ENCODE results near the gene GLRX3. TPM values are rescaled to one million over a fixed set of nuclear protein-coding genes. Genes with fewer than 3 reads are reported as not detected.
A peak's percentile ranks its signal among the peaks of the same experiment; 100 is the strongest.

The GLRX3 gene
- total and polyA plus RNA-seq, 2 donors (not counting 3 experiments of a cell fraction or from before 2014, with no cell fraction given), result 71.6 to 132 TPM

DNA sequence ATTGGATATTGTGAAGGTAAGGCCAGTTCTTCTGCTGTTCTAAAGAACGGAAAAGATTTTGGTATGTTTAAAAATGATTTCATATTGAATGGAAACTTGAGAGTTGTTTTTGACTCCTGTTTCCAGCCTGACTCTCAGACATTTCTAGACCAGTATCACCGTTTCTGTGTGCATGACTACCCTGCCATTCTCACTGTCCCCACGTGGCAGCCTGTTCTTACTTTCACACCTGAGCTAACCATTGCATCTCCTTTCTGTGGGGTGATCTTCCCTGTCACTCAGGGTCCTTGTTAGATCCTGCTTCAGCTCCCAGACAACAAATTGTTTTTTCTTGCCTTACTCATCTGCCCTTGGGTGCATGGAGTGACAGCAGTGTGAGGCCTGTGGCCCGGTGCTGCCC is 38.9 kb downstream of the GLRX3 start:
- Histone ChIP-seq H3K4me3 (replicated peaks in 1 of 3; ENCODE audit: insufficient read depth in 1 of 3, low read depth in 1 of 3, low read length in 3 of 3) (no peak overlapping the region), H4K20me1 (replicated peaks; ENCODE audit: control insufficient read depth, extremely low read depth, insufficient read depth, low read length) (no peaks in the 10 kb centered on the region), H3K9ac (replicated peaks; ENCODE audit: extremely low read depth, insufficient read depth, low read length) (no peak overlapping the region), H3K79me2 (ENCODE audit: control insufficient read depth, insufficient read depth, low read length) (no peaks in the 10 kb centered on the region), H3K9me1 (replicated peaks; ENCODE audit: control insufficient read depth, extremely low read depth, insufficient read depth, low read length) (no peaks in the 10 kb centered on the region), H3K4me1 (ENCODE audit: control insufficient read depth, extremely low read depth, insufficient read depth, low read length) (no peaks in the 10 kb centered on the region), H3K27me3 (ENCODE audit: control insufficient read depth in 2 of 2, insufficient read depth in 2 of 2, low read length in 2 of 2) (no peaks in the 10 kb centered on the region), H3K4me2 (ENCODE audit: insufficient read depth, low read length) (no peak overlapping the region), H2AFZ (ENCODE audit: low read depth, low read length) (no peak overlapping the region), H3K36me3 (ENCODE audit: control insufficient read depth in 2 of 2, extremely low read depth in 1 of 2, insufficient read depth in 2 of 2, low read length in 2 of 2) (peaks cover 4 to 5% of the 10 kb centered on the region in 2 experiments), H3K27ac (ENCODE audit: insufficient read depth, low read depth, low read length) (no peak overlapping the region), H3K9me3 (replicated peaks; ENCODE audit: control insufficient read depth, insufficient read depth, low read length) (no peaks in the 10 kb centered on the region)
- peak; percentile 44 for FAIRE-seq
- BruUV-seq (replicated peaks), result no TSS peak
- ChIA-PET POLR2A (no interaction called here), CTCF (interaction anchor here (0.7 to 0.8 kb wide), 2 partner anchors 16 to 65 kb away, joined by 3 read pairs; no protein-coding TSS in a partner anchor)
- TF ChIP-seq FOS (IDR thresholded peaks at IDR 0.05; ENCODE audit: borderline replicate concordance, insufficient read depth, low read length) (no peak), JUN (IDR thresholded peaks at IDR 0.05; ENCODE audit: borderline replicate concordance, insufficient read depth, insufficient read length, low read depth) (no peak), POLR2AphosphoS5 (IDR thresholded peaks at IDR 0.05; ENCODE audit: insufficient read depth, low read depth, low read length) (no peak), GATA2 (IDR thresholded peaks at IDR 0.05; ENCODE audit: insufficient read depth, insufficient read length, low read depth, low read length) (no peak), EZH2 (IDR thresholded peaks at IDR 0.05; ENCODE audit: borderline replicate concordance, low read depth, low read length, severe bottlenecking) (no peak), POLR2A (IDR thresholded peaks at IDR 0.05; ENCODE audit: low read depth, low read length) (no peak), MYC (IDR thresholded peaks at IDR 0.05; ENCODE audit: low read depth, low read length) (no peak)
- TF ChIP-seq, protein P1, sequence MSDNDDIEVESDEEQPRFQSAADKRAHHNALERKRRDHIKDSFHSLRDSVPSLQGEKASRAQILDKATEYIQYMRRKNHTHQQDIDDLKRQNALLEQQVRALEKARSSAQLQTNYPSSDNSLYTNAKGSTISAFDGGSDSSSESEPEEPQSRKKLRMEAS (IDR thresholded peaks at IDR 0.05; ENCODE audit: insufficient read depth, insufficient read length), result no peak
- TF ChIP-seq, protein P2, sequence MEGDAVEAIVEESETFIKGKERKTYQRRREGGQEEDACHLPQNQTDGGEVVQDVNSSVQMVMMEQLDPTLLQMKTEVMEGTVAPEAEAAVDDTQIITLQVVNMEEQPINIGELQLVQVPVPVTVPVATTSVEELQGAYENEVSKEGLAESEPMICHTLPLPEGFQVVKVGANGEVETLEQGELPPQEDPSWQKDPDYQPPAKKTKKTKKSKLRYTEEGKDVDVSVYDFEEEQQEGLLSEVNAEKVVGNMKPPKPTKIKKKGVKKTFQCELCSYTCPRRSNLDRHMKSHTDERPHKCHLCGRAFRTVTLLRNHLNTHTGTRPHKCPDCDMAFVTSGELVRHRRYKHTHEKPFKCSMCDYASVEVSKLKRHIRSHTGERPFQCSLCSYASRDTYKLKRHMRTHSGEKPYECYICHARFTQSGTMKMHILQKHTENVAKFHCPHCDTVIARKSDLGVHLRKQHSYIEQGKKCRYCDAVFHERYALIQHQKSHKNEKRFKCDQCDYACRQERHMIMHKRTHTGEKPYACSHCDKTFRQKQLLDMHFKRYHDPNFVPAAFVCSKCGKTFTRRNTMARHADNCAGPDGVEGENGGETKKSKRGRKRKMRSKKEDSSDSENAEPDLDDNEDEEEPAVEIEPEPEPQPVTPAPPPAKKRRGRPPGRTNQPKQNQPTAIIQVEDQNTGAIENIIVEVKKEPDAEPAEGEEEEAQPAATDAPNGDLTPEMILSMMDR (IDR thresholded peaks at IDR 0.05; ENCODE audit: extremely low read depth in 1 of 2, insufficient read depth in 1 of 2, low read depth in 1 of 2, low read length in 2 of 2), result no peak
- intact Hi-C loops (cut with micrococcal nuclease), result no loop called here
- DNase-seq (ENCODE audit: low read depth, low spot score), result no peak
- dilution Hi-C loops (cut with MboI; ENCODE audit: extremely low pct_ligation_motif_present, low sequenced_read_pairs), result no loop called here

Measured in endothelial cell of umbilical vein (primary cell).